Stimulated activated CD8-positive, alpha-beta memory T cell treated with anti-CD3 and anti-CD28 coated beads, Interleukin-12 subunit alpha, Interleukin-12 subunit beta, amount 100 ng/mL, for 24 hours (primary cell): ENCODE measurements around the gene CALM3.
"Not testable (repeated sequence)": the region's sequence is repeated elsewhere in the genome, so short reads cannot be mapped to it uniquely, and the experiment has no call there.

Experiments used
- DNase-seq: peaks from one replicate; pipeline ENCODE4 v3.0.0-alpha.2; 2020; ENCODE audit errors: extremely low read depth

Gene CALM3

DNA sequence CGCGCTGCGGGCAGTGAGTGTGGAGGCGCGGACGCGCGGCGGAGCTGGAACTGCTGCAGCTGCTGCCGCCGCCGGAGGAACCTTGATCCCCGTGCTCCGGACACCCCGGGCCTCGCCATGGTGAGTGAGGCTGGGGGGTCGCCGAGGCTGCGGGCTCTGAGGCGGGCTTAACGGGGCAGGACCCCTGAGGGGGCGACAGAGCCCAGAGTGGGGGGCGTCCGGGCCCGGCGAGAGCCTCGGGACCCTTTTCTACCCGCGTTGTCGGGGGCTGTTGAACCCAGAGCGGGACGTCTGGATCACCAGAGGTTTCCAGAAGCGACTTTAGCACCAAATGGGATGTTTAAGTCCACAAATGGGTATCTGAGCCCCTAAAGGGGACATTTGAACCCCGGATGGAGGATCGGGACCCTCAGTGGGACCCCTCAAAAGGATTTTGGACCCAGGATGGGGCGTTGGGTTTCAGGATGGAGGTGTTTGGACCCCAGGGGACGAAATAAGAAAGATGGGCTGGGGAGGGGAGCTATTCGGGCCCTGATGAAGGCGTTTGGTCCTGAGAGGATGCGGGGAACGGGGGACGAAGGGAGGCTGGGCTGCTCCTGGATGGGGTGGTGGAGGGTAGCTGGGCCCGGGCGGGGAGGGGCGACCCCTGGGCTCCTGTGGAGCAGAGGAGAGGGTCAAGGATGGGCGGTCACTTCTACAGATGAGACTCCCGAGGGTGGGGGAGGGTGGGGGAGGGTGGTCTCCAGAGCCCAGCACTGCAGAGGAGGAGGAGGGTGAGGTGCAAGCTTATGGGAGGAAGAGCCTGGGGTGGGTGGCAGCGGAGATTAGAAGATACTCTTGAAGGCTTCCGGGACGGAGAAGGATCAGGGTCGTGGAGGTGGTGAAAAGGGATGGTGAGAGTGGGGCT lies at the start of gene CALM3:
Gene CALM3, plus strand, starts transcription at position 13 of the 907 bp plus-strand sequence. Its CDS starts 105 bp downstream, at position 118.
- no peak for DNase-seq

DNA sequence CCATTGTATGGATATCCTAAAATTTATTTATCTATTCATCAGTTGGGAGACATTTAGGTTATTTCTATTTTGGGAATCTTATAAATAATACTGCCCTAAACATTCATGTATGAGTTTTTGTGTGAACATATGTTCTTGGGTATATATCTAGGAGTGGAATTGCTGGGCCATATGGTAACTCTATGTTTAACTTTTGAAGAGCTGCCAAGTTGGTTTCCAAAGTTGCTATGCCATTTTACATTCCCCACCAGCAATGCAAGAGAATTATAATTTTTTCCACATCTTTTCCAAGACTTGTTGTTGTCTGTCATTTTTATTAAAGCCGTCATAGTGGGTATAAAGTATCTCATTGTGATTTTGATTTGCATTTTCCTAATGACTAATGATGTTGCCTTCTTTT lies 48.2 kb upstream of the CALM3 start:
- no peak for DNase-seq

GRCh38 chr19:46554161-46554560 lies 47.0 kb upstream of the CALM3 start:
- DNase-seq, result no peak

GRCh38 chr19:46555628-46556280 lies 45.4 kb upstream of the CALM3 start:
- DNase-seq, result no peak

- not testable (repeated sequence) for DNase-seq
Measured at GRCh38 chr19:46556471-46556870, 44.7 kb upstream of the CALM3 start.

GRCh38 chr19:46559203-46559602 lies 41.9 kb upstream of the CALM3 start:
- no peak for DNase-seq

- not testable (repeated sequence) for DNase-seq
Measured at GRCh38 chr19:46559675-46560074, 41.5 kb upstream of the CALM3 start.

- no peak for DNase-seq
Measured at GRCh38 chr19:46564701-46565100, 36.4 kb upstream of the CALM3 start.

DNA sequence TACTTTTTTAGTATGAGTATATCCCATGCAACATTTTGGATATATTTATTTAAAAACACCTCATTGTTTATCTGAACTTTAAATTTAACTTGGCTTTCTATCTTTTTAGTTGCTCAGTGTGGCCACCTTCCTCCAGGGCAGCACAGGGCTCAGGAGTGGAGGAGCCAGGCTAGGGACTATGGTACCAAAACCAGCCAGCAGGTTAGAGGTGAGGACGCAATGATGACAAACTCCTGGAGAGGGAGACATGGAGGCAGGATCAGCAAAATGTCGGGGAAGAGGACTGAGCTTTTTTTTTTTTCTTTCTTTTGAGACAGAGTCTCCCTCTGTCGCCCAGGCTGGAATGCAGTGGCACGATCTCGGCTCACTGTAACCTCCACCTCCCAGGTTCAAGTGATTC lies 29.6 kb upstream of the CALM3 start:
- no peak for DNase-seq

DNA sequence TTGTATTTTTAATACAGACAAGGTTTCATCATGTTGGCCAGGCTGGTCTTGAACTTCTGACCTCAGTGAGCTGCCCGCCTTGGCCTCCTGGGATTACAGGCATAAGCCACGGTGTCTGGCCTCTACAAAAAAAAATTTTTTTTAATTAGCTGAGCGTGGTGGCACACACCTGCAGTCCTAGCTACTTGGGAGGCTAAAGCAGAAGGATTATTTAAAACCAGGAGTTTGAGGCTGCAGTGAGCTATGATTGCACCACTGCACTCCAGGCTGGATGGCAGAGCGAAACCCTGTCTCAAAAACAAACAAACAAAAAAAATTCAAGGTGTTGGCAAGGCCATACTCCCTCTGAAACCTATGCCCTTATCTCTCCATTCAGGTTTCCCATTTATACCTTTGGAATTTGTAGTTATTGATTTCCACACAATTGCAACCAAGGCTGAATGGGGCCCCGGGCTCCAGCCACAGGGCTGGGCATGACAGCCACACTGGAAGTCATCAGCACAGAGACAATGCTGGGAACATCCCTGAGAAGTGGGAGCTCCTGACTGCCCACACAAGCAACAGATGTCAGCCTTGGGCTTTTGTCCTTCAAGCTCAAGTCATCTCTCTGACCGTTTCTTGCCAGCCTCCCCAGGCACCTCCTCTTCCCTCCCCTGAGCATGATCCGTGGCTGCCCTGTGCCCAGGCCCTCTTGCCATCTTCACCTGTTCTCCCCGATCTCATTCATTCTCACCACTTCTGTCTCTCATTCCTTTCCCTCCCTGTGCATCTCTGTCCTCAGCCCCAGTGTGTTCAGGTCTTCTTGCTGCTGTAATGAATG lies 27.2 kb upstream of the CALM3 start:
- no peak for DNase-seq

DNA sequence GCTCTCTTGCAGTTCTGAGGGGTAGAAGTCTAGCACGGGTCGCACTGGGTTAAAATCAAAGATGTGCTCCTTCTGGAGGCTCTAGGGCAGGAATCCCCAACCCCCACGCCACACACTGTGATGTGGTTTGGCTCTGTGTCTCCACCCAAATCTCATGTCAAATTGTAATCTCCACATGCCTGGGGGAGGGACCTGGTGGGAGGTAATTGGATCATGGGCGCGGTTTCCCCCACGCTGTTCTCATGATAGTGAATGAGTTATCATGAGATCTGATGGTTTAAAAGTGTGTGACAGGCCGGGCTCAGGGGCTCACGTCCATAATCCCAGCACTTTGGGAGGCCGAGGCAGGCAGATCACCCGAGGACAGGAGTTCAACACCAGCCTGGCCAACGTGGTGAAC lies 26.6 kb upstream of the CALM3 start:
- DNase-seq, result no peak

- no peak for DNase-seq
Measured at GRCh38 chr19:46578450-46578849, 22.7 kb upstream of the CALM3 start.

DNA sequence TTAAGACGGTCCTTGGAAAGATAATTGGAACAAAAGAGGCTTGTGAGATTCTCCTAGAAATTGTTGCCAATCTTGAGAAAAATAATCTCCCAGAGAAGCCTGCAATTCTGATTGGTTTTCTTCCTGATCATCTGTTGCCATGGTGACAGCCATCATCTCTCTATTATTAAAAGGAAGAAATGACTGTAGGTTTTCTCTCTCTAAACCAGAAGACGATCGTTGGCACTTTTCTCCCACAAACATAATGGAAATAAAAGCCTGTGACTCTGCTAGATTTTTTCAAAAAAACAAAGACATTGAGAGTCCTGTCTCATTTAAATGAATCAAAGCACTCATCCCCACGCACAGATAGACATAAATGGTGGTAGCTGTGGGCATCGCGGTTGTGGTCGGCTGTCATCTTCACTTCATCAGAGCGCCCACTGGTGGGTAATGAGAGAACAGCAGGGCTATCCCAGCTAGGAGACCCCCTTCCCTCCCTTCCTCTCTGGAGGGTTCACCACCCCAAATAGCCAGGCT lies 21.7 kb upstream of the CALM3 start:
- DNase-seq, result no peak

- DNase-seq, result no peak
Measured at GRCh38 chr19:46580247-46580646, 20.9 kb upstream of the CALM3 start.

- no peak for DNase-seq
Measured at GRCh38 chr19:46585539-46585938, 15.6 kb upstream of the CALM3 start.

- DNase-seq, result no peak
Measured at GRCh38 chr19:46586294-46586693, 14.8 kb upstream of the CALM3 start.

DNA sequence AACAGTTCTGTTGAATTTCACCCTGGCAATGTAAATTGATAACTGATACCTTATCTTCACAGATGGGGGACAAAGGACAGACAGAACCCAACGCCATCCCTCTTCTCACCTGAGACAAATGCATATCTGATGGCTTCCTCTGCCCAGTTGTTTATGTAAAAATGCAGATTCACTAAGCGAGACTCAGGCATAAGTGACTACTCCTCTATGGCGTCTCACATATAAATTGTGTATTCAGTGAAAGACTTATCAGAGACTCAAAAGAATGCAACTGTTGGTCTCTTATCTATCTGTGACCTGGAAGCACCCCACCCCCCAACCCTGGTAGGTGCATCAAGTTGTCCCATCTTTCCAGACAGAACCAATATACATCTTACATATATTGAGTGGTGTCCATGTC lies 13.3 kb upstream of the CALM3 start:
- no peak for DNase-seq

DNA sequence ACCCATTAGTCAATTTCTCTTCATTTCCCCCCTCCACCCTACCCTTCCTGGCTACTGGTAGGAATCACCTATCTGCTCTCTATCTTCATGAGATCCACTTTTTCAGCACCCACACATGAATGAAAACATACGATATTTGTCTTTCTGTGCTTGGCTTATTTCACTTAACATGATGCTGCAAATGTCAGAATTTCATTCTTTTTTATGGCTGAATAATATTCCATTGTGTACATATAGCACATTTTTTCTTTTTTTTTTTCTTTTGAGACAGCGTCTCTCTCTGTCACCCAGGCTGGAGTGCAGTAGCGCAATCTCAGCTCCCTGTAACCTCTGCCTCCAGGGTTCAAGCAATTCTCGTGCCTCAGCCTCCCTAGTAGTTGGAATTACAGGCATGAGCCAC lies 9.9 kb upstream of the CALM3 start:
- no peak for DNase-seq

DNA sequence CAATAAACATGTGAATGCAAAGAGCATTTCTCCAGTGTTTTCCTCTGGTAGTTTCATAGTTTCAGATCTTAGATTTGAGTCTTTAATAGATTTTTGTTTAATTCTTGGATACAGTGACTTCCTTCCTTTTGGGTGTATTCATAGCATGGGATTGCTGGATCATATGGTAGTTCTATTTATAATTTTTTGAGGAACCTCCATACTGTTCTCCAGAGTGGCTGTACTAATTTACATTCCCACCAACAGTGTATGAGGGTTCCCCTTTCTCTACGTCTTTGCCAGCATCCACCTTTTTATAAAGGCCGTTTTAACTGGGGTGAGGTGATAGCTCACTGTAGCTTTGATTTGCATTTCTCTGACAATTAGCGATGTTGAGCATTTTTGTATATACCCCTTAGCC lies 9.3 kb upstream of the CALM3 start:
- no peak for DNase-seq

DNA sequence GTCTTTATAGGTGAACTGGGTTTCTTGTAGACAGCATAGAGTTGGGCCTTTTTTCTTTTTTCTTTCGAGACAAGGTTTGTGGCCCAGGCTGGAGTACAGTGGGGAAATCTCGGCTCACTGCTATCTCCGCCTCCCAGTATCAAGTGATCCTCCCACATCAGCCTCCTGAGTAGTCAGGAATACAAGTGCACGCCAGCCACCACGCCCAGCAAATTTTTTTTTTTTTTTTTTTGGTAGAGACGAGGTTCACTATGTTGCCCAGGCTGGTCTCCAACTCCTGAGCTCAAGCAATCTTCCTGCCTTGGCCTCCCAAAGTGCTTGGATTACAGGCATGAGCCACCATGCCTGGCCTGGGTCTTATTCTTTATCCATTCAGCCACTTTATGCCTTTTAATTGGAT lies 5.1 kb upstream of the CALM3 start:
- no peak for DNase-seq

GRCh38 chr19:46598372-46598917 lies 2.7 kb upstream of the CALM3 start:
- no peak for DNase-seq
